LNCAP (cell line): ENCODE data around the gene SFPQ.

ENCODE experiments used
- TF ChIP-seq, protein P1 (sequence below): fragments of 450-650 bp; IDR thresholded peaks from 2 replicates; pipeline ENCODE4 v1.5.1; 2017; ENCODE audit warnings: mild to moderate bottlenecking

The SFPQ gene

DNA sequence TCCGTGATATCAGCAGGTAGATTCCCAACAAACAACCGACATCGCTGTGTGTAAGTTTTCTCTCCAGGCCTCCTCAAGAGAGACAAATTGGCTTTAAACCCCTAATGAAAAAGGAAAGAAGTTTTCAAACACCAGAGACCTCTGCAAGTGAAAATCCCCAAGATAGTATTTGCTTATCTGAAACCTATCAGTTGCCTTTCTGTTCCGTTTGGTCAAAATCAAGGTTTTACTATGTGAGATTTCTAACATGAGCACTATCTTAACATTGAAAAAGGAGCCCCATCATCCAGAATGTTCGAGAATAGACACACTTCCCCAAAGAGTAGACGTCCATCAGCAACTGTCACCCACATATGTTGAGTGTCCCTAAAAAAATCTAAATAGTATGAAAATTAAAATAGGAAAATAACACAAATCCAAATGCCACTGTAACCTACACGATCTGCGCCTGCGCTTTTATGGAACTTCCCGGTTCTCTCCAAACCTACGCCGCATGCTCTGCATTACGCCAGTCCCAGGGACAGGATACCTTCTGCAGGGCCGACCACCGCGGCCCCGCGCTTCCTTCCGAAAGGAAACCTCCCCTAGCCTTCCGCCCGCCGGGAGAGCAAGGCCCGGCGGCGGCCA is 1.4 kb downstream of the SFPQ start:
- TF ChIP-seq, protein P1, sequence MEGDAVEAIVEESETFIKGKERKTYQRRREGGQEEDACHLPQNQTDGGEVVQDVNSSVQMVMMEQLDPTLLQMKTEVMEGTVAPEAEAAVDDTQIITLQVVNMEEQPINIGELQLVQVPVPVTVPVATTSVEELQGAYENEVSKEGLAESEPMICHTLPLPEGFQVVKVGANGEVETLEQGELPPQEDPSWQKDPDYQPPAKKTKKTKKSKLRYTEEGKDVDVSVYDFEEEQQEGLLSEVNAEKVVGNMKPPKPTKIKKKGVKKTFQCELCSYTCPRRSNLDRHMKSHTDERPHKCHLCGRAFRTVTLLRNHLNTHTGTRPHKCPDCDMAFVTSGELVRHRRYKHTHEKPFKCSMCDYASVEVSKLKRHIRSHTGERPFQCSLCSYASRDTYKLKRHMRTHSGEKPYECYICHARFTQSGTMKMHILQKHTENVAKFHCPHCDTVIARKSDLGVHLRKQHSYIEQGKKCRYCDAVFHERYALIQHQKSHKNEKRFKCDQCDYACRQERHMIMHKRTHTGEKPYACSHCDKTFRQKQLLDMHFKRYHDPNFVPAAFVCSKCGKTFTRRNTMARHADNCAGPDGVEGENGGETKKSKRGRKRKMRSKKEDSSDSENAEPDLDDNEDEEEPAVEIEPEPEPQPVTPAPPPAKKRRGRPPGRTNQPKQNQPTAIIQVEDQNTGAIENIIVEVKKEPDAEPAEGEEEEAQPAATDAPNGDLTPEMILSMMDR, result no peak

DNA sequence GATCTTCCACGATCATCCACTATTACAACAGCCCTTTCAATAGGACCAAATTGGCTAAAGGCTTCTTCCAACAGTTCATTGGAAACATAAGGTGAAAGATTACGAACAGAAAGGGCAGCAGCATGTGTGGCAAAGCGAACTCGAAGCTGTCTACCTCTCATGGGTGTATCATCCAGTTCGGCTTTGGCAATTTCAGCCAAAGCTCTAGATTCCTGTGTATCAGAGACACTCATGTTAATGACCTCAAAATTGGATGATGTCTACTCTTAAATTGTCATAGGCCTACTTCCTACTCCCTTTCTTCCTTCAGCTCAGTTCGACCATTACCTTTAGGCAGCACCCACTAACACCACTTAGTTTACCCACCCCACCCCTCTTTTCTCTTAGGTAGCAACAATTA is 2.2 kb downstream of the SFPQ start:
- TF ChIP-seq, protein P1, result no peak

DNA sequence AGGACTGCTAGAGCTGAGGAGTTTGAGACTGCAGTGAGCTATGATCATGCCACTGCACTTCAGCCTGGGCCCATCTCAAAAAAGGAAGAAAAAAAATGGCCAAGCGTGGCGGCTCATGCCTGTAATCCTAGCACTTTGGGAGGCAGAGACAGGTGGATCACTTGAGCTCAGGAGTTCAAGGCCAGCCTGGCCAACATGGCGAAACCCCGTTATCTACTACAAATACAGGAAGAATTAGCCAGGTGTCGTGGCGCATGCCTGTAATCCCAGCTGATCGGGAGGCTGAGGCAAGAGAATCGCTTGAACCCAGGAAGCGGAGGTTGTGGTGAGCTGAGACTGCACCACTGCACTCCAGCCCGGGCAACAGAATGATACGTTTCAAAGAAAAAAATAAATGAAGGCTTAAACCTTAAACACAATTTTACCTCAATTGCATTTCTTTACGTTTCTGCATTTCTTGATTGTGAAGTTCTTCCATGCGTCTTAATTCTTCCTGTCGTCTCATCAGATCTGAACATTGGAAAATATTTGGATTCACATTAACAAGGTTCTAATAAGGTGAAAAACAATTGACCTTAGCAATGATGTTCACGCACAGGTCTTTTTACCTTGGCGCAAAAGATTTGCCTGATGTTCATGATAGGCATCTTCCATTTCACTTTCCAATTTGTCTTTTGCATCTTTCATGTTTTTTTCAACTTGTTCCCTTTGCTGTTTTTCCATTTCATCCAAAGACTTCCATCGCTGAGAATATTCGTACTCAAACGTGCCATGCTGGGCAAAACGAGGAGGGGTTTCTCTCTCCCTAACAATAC is 4.2 kb downstream of the SFPQ start:
- TF ChIP-seq, protein P1, result no peak

DNA sequence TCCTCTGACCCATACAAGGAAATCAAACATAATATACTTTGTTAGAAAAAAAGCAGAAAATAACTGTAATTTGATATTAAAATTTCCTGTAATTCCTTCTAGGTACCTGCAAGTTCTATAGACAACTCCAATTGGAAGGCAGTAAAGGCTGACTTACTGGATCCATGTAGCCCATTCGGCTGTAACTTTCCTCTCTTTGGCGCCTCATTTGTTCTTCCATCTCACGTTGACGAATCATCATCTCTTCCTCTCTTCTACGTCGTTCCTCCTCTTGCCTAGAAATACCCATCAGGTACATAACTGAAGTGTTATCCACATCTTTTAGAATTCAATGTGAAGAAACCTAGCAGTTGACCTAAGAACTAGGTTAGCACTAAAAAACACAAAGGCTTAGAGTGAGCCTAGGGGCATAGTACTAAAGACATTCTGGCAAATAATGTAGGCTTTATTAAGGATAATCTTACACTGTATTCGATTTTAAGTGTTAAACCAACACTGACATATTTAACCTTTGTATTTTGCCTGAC is 5.1 kb downstream of the SFPQ start:
- TF ChIP-seq, protein P1, result no peak

GRCh38 chr1:35186239-35186638 is 6.7 kb downstream of the SFPQ start:
- TF ChIP-seq, protein P1, result no peak

DNA sequence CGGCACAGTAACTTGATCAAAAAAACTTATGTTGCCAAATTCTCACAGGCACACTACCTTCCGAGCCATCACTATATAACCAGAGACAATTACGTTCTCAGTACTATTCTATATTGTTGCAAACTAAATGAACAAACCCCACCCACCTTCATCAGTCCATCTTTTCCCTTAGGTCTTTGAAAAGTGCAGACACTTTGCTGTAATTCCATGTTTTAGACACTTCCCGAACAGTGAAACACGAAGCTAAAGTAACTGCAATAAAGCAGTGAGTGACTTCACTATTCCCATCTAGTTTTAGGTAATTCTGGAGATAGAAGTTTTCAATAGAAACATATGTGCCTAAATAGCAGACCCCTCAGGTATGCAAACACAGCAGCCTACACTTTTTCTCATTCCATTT is 7.7 kb downstream of the SFPQ start:
- TF ChIP-seq, protein P1, result no peak

DNA sequence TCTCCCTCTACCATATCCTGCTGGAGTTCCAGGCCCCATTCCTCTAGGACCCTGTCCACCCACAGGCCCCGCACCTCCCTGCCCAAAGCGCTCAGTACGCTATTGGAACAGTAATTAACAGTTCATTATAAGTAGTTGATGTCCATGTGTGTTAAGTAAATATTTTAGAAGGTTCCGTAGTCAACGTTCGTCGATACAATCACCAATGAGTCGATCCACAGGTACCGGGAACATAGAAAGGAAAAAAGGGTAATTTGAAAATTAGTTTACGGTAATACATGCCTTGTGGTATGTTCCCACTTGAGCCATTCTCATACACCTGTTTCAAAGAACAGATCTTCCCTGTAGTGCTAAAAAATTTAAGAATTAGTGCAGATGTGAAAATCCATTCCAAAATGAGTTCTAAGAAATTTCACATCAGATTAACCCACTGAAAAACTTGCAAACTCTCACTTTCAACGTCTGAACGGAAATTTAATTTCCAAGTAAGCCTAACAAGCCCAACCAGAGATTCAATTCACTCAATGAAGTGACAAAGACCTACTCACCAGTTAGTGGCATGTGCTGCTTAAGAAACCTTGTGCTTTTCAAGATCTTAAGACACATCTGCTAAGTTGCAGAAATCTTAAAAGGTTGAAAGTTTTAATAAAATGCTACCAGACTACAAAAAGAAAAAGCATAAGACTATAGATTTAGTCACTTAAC is 8.3 kb downstream of the SFPQ start:
- TF ChIP-seq, protein P1, result no peak
